Ramos (cell line): Measurements from ENCODE around the gene SPI1.

Source experiments
- in situ Hi-C: fragments of 300-500 bp; cut with MboI; formaldehyde crosslinking; loops from one replicate; pipeline ENCODE4 v1.14.3; 2022; ENCODE audit warnings: low sequenced_read_pairs; ENCODE audit not compliant: unreplicated experiment

SPI1 gene

DNA sequence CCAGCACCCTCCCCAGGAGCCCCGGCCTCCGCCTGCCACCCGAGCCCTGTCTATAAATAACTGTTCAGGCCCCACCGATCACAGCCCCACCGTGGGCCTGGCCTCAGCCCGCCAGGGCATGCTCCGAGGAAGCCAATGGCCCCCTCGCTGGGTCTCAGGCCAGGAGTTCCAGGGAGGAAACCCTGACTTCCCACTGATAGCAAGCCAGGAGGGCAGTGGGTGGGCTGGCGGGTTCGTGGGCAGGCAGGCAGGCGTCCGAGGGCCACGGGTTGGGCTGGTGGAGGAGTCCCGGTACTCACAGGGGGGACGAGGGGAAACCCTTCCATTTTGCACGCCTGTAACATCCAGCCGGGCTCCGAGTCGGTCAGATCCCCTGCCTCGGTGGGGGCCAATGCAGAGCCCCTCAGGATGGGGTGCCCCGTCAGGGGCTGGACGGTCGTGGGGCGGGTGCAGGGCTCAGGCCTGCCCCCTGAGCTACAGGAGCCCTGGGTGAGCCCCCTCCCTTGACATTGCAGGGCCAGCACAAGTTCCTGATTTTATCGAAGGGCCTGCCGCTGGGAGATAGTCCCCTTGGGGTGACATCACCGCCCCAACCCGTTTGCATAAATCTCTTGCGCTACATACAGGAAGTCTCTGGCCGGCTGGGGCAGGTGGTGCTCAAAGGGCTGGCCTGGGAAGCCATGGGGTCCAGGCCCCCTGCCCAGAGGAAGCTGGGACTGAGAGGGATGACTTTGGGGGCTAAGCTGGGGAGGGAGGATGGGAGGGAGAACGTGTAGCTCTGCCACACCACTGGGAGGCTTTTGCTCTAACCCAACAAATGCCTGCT is at the start of gene SPI1:
Gene SPI1 (minus strand): TSS at position 538 of the 826 bp plus-strand sequence. CDS start 194 bp downstream, at position 344.
- in situ Hi-C loops: no loop called here

DNA sequence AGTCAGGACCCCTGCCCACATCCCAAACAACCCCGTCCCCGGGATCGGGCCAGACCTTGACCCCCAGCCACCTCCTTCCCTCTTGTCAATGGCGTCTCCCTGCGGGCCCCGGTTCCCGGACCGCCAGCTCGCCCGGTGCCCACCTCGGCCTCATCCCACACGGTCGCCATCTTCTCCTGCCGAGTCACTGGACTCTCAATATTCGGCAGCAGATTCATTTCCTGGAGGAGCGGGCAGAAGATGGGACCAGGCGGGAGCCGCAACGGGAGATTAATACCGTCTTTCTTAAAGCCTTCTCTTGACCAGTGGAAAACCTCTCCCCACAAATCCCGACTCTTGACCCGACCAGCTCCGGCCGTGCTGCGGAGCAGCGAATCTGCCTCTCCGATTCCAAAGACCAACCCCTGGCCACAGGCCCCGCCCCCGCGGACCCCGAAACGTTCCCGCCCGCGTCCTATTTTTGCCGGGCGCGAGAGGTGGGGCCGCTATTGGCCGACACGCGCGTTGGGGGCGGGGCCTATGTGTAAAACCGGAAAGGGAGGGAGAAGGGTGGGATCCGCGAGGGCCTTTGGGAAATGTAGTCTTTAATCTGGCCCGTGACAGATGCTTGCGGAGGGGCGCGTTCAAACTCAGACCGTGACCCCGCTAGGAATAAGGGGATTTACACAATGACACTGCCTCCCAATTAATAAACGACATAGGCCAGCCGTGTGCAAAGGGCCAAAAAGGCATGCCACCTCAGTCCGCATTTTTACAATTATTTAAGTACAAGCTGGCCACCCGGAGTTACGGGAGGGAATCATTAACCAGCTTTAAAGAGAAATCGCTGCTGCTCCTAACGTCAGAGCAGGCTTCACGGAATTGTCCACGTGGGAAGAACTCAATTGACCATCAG is 48.0 kb upstream of the SPI1 start, which contains the start of gene PSMC3:
Gene PSMC3 (minus strand): TSS at position 378 of the 895 bp plus-strand sequence. CDS start 160 bp downstream, at position 218.
- in situ Hi-C loops: loop anchor here (25.0 kb wide), 1 partner anchor 564 kb away; no protein-coding TSS in a partner anchor

GRCh38 chr11:47425611-47426010 is 47.3 kb upstream of the SPI1 start:
- in situ Hi-C loops: loop anchor here (25.0 kb wide), 1 partner anchor 563 kb away; no protein-coding TSS in a partner anchor

DNA sequence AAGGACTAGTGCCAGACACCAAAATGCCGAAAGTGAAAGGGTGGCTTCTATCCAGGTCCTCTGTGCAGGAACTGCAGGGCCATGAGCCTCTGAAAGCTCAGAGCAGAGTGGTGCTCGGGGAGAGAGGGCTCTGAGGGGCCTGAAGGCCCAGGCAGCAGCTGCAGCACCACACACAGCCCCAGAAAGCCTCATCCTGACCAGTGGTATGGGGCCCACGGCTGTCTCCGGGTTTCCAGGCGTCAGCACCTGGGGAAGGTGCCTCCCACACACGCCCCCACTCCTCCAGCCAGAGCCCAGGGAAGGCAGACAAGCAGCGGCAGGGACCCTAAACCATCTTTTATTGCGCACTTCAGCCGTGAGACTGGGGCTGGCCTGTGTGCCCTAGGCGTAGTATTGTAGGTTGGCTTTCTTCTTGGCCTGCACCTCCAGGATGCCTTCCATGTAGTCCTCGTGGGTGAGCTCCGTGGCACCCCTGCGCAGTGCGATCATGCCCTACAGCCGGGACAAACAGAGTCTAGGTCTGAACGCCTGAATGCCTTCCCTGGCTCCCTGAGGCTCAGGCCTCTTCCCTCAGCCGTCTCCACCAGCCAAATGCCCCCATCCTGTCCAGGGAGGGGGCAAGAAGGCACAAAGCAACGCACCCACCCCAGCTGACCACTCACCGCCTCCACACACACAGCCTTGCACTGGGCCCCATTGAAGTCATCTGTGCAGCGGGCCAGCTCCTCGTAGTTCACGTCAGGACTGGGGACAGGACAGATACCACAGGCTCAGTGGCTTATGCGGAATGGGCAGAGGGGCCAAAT is 40.3 kb upstream of the SPI1 start:
- in situ Hi-C loops: no loop called here

- in situ Hi-C loops: no loop called here
Observed at GRCh38 chr11:47417712-47418111, 39.4 kb upstream of the SPI1 start.

DNA sequence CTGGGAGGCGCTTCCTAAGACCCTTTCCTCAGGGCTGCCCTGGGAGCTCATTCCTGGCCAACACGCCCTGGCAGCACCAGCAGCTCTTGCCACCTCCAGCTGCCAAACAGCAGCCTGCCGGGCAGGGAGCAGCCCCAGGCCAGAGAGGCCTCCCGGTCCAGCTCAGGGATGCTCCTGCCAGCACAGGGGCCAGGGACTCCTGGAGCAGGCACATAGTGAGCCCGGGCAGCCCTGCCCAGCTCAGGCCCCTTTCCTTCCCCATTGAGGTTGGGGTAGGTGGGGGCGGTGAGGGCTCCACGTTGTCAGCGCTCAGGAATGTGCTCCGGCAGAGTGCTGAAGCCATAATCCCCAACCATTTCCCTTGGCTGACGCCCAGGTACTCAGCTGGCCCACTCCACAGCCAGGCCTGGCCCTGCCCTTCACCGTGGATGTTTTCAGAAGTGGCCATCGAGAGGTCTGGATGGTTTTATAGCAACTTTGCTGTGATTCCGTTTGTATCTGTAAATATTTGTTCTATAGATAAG is 37.7 kb upstream of the SPI1 start:
- in situ Hi-C loops: no loop called here

DNA sequence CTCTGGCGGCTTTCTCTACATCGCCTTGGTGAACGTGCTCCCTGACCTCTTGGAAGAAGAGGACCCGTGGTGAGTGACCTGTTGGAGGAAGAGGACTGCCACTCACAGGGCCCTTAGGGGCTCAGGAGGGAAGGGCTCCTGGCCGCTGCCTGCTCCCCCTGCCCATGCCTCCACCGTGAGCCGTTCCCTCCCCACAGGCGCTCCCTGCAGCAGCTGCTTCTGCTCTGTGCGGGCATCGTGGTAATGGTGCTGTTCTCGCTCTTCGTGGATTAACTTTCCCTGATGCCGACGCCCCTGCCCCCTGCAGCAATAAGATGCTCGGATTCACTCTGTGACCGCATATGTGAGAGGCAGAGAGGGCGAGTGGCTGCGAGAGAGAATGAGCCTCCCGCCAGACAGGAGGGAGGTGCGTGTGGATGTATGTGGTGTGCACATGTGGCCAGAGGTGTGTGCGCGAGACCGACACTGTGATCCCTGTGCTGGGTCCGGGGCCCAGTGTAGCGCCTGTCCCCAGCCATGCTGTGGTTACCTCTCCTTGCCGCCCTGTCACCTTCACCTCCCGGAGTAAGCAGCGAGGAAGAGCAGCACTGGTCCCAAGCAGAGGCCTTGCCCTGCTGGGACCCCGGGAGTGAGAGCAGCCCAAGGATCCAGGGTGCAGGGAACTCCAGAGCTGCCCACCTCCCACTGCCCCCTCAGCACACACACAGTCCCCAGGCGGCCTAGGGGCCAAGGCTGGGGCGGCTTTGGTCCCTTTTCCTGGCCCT is 36.9 kb upstream of the SPI1 start:
- in situ Hi-C loops: no loop called here

GRCh38 chr11:47414685-47415070 is 36.3 kb upstream of the SPI1 start:
- in situ Hi-C loops: no loop called here

GRCh38 chr11:47413908-47414684 is 35.7 kb upstream of the SPI1 start:
- in situ Hi-C loops: no loop called here

DNA sequence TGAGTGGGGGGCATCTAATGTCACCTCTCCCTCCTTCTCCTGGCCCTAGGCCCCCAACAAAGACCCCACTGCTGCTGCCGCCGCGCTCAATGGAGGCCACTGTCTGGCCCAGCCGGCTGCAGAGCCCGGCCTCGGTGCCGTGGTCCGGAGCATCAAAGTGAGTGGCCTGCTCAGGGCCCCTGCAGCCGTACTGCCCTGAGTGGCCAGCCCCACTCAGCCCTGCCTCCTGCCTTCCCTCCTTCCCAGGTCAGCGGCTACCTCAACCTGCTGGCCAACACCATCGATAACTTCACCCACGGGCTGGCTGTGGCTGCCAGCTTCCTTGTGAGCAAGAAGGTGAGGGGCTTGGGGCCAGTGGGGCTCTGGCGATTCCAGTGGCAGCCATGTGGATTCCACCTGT is 35.0 kb upstream of the SPI1 start:
- in situ Hi-C loops: no loop called here

- in situ Hi-C loops: no loop called here
Observed at GRCh38 chr11:47411884-47412746, 33.8 kb upstream of the SPI1 start.

DNA sequence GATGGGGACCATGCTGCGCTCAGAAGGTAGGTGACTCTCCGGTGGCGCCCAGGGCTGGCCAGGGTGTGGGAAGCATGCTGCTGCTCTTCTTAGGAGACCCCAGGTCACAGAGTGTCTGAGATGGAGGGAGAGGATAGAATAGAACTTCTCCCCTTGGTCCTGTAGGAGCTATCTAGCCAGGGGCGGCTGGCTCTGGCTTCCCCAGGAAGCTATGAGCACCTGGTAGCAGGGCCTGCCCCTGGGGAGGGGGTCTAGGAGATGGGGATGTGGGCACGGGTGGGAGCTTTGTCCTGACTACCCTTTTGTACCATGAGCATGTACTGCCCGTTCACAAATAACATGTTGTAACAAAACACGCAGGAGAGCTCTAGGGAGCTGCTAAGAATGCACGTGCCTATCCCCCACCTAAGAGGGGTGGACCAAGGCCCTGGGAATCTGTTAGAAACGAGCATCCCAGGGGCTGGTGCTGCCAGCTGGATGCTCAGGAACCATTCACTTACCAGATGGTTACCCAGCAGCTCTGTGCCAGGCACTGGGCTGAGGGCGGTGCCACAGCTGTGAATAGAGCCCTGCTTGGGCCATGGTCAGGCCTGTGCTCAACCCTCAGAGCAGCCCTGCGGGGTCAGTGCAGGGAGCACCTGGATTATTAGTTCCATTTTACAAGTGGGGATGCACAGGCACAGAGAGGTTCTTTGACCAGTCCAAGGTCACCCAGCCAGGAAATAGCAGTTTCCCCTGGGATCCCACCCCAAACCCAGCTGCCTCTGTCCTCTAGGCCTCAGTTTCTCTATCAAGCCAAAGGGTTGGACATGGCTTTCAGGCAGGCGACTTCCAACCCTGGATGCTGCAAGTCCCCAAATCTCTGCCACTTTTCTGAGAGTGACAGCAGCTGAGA is 32.3 kb upstream of the SPI1 start:
- in situ Hi-C loops: no loop called here

DNA sequence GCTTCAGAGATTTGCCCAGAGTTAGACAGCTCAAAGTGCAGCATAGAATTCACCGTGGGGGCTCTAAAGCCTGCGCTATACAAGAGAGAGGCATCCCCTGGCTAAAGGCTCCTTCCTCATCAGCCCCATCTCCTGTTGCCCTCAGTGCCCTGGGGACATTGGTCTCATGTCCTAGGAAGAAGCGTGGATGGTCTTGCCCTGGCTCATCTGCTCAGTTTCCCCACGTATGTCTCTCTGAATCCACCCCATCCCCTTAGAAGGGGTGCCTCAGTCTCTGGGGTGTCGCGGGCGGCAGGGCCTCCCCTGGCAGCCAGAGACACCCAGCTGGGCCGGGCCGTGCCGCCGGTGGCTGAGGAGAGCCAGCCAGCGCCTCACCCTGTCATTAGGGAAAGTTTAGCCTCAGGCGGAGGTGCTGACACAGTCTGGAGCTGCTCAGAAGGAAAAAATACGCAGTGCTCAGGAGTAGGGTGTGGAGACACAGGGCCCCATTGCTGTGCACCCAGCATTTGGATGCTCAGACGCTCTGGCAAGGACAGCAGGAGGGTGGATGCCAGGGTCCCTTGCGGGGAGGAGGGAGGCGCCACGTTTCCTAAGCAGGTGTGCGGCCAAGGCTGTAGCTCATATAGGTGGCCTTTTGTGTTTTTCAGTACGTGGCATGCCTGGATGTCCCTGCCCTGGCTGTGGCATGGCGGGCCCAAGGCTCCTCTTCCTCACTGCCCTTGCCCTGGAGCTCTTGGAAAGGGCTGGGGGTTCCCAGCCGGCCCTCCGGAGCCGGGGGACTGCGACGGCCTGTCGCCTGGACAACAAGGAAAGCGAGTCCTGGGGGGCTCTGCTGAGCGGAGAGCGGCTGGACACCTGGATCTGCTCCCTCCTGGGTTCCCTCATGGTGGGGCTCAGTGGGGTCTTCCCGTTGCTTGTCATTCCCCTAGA is 31.4 kb upstream of the SPI1 start:
- in situ Hi-C loops: no loop called here

- in situ Hi-C loops: no loop called here
Observed at GRCh38 chr11:47408598-47409439, 30.5 kb upstream of the SPI1 start.
